ENCODE measurements around the gene ZNF343.
A peak's percentile ranks its signal among the peaks of the same experiment; 100 is the strongest.

The ZNF343 gene

DNA sequence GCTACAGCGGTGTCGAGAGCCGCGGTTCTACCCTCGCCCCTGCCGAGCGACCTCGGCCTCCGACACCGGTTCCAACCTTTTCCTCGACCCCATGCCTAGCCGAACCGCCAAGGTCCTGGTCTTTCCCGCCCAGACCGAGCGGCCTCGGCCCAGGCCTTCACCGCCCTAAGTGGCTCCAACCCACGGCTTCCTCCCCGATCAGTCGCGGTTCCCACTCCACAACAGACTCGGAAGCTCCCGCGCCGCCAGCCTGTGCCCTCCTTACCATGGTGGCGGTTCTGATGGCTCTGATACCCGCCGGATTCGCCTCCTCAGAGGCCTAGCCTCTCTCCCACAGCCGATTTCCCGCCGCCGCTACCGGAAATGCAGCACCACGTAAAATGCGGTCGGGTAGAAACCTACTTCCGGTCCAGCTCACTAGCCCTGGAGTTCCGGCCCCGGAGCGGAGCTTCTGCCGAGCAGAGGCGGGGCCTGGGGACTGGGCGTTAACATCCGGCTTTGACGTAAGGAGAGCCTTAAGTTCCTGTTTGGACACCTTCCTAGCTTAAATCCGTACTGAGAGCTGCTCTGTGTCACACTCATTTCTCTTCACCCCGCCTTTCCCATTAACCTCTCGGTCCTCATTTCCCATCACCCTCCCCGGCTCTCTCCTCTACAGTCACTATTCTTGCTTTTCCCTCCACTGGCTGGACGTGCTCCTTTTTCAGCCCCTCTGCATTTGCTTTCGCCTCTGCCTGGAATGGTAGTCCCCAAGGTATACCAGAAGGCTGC, 38.1 kb downstream of the ZNF343 start, which contains the start of gene SNRPB:
TSS of gene SNRPB (minus strand) at position 367 of the 771 bp plus-strand sequence. CDS start at position 268, 99 bp downstream.
- DNase-seq = peak; percentile 97 to 99

DNA sequence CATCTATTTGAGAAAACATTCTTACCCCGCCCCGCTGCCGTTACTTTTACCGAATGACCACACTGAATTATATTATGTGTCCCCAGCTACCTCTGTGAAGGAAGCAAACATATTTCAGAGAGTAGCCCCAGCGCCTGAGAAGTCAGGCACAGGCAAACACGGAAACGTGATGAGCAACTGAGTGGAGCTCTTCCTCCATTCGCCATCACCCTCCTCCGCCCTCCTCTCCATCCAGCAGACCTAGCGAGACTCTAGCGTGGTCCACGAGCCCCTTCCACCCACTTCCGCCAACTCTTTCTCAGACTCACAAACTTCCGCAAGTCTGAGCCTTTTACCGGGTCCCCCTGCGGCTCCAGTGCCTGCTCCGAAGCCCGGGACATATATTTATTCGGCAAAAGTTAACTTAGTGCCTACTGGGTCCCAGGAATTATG, 38.7 kb downstream of the ZNF343 start:
- peak in 1 of 2 donors; percentile 46 for DNase-seq

DNA sequence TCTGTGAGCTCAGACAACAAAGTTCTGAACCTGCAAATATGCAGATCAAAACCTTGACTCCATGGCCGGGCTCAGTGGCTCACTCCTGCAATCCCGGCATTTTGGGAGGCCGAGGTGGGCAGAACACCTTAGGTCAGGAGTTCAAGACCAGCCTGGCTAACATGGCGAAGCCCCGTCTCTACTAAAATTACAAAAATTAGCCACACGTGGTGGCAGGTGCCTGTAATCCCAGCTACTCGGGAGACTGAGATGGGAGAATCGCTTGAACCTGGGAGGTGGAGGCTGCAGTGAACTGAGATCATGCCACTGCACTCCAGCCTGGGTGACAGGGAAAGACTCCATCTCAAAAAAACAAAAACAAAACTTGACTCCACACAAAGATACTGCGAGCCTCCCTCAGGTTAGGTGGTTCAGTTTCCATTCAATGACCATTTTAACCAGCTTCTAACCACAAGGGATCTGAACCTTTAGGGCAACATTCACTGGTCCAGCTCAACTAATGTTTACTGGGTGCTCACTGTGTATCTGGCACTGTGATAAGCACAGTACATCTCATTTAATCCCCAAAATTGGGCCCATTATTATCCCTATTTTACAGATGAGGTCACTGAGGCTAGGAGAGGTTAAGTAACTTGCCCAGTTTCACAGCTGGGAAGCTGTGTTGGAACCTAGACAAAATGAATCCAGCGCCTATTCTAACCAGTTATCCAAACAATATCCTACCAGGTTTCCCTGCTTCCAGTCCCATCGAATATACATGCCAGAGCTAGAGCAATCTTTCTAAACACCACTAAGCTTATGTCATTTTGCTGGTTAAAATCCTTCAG, 39.9 kb downstream of the ZNF343 start:
- DNase-seq = no peak

GRCh38 chr20:2467412-2467811, 41.3 kb downstream of the ZNF343 start:
- DNase-seq = no peak

GRCh38 chr20:2465100-2465499, 43.6 kb downstream of the ZNF343 start:
- DNase-seq = no peak

DNA sequence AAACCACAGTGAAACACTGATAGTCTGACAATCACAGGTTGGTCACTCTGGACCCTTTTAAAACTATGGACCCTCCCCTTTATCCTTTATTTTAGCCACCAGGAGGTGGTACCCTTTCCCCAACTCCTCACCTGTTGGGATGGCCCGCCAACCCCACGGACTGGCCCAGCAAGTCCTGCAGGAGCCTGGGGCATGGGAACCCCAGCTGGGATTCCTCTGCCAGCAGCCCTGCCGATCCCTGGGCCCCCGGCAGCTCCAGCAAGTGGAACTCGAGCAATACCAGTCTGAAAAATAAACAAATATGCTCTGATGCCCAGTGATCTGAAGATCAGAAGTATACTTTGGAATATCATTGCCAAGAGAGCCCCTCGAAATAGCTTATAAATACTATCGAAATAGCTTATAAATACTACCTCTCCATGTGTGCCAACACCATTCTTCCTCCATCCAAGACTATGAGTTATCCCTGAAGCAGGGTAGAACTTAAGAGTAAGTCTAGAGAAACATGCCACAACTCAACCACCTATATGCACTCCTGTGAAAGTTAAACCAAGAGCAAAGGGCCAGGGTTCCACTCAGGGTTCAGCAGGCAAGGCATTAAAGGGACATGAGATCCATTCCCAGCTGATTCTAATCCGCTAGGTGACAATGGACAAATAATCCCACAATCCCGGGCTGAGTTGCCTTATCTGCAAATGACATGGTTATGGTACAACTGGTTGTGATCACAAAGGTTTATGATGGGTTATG, 44.9 kb downstream of the ZNF343 start:
- DNase-seq = no peak

- no peak for DNase-seq
Measured at GRCh38 chr20:2462484-2462883, 46.2 kb downstream of the ZNF343 start.

GRCh38 chr20:2460752-2461424, 47.8 kb downstream of the ZNF343 start:
- no peak for DNase-seq

DNA sequence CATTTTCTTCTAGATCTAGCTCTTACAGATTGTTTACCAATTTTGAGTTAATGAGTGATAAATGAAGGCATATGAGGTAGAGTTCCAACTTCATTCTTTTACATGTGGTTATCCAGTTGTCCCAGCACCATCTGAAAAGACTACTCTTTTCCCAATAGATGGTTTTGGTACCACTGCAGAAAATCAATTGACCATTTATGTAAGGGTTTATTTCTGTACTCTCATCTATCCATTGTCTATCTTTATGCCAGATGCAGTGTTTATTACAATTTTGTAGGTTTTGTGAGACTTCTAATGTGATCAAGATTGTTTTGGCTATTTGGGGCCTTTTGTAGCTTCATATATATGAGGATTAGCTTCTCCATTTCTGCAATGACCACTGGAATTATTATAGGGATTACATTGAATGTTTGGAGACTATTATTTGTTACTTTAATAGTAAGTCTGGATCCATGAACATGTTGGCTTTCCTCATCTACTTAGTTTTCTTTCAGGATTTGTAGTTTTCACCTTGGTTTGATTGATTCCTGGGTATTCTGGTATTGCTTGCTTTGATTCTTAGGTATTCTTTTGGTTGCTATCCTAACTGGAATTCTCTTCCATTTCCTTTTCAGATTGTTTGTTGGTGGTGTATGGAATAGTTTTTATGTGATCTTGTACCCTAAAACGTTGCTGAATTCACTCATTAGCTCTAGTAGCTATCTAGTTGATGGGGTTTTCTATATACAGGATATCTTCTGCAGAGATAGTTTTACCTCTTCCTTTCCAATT, 48.5 kb downstream of the ZNF343 start:
- no peak for DNase-seq

- no peak for DNase-seq
Measured at GRCh38 chr20:2458919-2459499, 49.7 kb downstream of the ZNF343 start.

DNA sequence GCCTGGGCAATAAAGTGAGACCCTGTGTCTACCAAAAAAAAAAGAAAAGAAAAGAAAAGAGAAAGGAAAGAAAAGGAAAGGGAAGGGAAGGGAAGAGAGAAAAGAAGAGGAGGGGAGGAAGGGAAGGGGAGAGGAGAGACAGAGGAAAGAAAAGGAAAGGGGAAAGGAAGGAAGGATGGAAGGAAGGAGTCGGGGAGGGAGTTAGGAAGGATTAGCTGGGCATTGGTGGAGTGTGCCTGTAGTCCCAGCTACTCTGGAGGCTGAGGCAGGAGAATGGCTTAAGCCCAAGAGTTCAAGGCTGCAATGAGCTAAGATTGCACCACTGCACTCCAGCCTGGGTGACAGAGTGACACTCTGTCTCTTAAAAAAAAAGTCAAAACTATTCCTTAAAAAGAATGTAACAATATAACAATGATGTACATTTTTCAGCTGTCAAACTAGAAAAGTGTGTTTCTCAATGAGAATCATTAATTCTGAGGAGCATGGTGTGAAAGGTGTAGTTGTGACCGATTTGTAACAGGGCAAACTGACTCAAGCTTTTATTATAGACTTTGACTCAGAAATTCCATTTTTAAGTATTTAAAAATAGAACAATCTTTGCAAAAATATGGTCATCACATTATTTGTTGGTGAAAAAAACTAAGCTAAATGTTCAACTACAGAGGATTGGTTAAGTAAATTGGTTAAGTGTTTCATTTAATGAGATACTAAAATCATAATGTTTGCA, 52.8 kb downstream of the ZNF343 start:
- no peak for DNase-seq

DNA sequence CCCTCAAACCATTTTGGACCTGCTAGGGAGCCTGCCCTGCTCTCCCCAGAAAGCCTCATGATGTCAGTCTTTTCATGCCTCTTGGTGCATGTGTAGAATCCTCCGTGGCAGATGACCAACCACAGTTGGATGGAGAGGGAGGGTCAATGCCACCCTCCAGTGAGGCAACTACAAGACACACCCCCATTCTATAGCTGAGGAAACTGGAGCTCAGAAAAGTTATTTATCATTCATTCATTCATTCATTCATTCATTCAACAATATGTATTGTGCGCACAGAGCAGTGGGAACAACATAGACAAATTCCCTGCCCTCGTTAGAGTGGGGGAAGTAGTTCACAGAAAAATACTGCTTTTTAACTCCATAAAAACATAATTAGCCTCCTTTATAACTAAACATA, 54.9 kb downstream of the ZNF343 start:
- DNase-seq = no peak

GRCh38 chr20:2451939-2452732, 56.6 kb downstream of the ZNF343 start:
- DNase-seq = peak; percentile 45 to 58

- no peak for DNase-seq
Measured at GRCh38 chr20:2451422-2451821, 57.3 kb downstream of the ZNF343 start.

- DNase-seq = no peak
Measured at GRCh38 chr20:2449386-2449785, 59.3 kb downstream of the ZNF343 start.

- no peak for DNase-seq
Measured at GRCh38 chr20:2446845-2447244, 61.9 kb downstream of the ZNF343 start.

All from hippocampal formation (tissue), 2 donors.